Upper lobe of left lung (tissue), 6 donors: ENCODE data around the gene ALOX12. TPM values are rescaled to one million over a fixed set of nuclear protein-coding genes. Genes with fewer than 3 reads are reported as not detected.

ENCODE experiments used
- ATAC-seq, 2 donors: fragments of 200-7000 bp; cut with Tn5 transposase; one replicate each; pipeline ENCODE4 v1.9.1; 2022; ENCODE audit warnings: mild to moderate bottlenecking in 2 of 2, moderate library complexity in 2 of 2; ENCODE audit not compliant: low FRiP score in 2 of 2
- DNase-seq, 2 donors: peaks; one replicate each; pipeline ENCODE4 v3.0.0-alpha.2; 2019 to 2020
- H3K27ac ChIP-seq, 4 donors: fragments of 200-600 bp; sonication (generic); one replicate each; pipeline ENCODE4 v1.5.1; 2016 to 2019
- H3K27me3 ChIP-seq, 4 donors: fragments of 200-600 bp; sonication (generic); one replicate each; pipeline ENCODE4 v1.5.1; 2017 to 2019
- H3K36me3 ChIP-seq, 4 donors: fragments of 200-600 bp; sonication (generic); one replicate each; pipeline ENCODE4 v1.5.1; 2016 to 2019
- H3K4me1 ChIP-seq, 4 donors: fragments of 200-600 bp; sonication (generic); one replicate each; pipeline ENCODE4 v1.5.1; 2018 to 2019
- H3K4me3 ChIP-seq, 4 donors: fragments of 200-600 bp; sonication (generic); one replicate each; pipeline ENCODE4 v1.5.1; 2017 to 2019; ENCODE audit warnings: mild to moderate bottlenecking in 2 of 4, moderate library complexity in 1 of 4
- H3K9me3 ChIP-seq, 4 donors: fragments of 200-600 bp; sonication (generic); one replicate each; pipeline ENCODE4 v1.5.1; 2018 to 2019
- EP300 ChIP-seq, 4 donors: sonication (generic); formaldehyde crosslinking; IDR thresholded peaks; one replicate each; pipeline ENCODE4 v1.5.1; 2017; ENCODE audit warnings: antibody characterized with exemption in 4 of 4, control low read depth in 2 of 4
- POLR2A ChIP-seq, 4 donors: fragments of 450-650 bp; IDR thresholded peaks; one replicate each; pipeline ENCODE4 v1.5.1; 2016 to 2017; ENCODE audit warnings: antibody characterized with exemption in 4 of 4, mild to moderate bottlenecking in 2 of 4
- POLR2AphosphoS5 ChIP-seq, 2 donors: sonication (generic); formaldehyde crosslinking; IDR thresholded peaks; one replicate each; pipeline ENCODE4 v1.5.1; 2017; ENCODE audit warnings: antibody characterized with exemption in 2 of 2
- WGBS, 2 donors: methylation state at CpG; one replicate each; pipeline ENCODE4 v1.1.5; 2017 to 2018; 5-methylcytosine and 5-hydroxymethylcytosine counted together
- total RNA-seq, 6 donors: library from RNA; depleted of rRNA in 4 of 6; stranded (reverse); fragments of >200 nt in 4 of 6; gene quantifications; one replicate each; pipeline versions ENCODE4 v1.1.0 to v1.2.1, GENCODE V29; 2016 to 2021
- TF ChIP-seq, protein P1 (sequence below), 6 experiments: fragments of 450-650 bp in 4 of 6; fragments of 200-600 bp in 2 of 6; sonication (generic) in 2 of 6; IDR thresholded peaks; one replicate each; pipeline ENCODE4 v1.5.1; 2016 to 2019; ENCODE audit warnings: antibody characterized with exemption in 6 of 6
- donor health status: DM: no; HTN: no; CAD: no; lungs with moderate emphysema.
- donor health status: DM: no; HTN: yes; CAD: no; lungs with severe emphysema.

Gene ALOX12
- total RNA-seq, 6 donors from 2014 or later, result 0.26 to 3.1 (median 0.46) TPM

DNA sequence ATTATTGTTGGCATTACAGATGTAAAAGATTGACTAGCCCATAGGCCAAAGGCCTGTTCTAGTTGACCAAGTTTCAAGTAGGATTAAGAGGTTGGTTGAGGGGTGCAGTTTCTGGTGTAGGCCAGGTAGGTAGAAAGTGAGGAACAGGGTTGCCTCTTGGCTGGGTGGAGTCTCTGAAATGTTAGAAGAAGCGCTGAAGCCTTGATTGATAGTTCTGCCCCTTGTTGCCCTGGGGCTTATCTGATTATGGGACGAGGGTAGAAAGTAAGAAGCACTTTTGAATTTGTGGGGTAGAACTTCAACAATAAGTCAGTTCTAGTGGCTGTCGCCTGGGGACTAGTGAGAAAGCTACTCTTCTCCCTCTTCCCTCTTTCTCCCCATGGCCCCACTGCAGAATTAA, 33.2 kb downstream of the ALOX12 start:
- ATAC-seq, result no peak
- Histone ChIP-seq H3K4me3 (no peak overlapping the region), H3K27me3 (no peaks in the 10 kb centered on the region), H3K27ac (peak overlapping the region; percentile 63 to 83 (median 72)), H3K36me3 (peaks cover 0 to 25% (median 0%) of the 10 kb centered on the region in 4 donors), H3K9me3 (no peaks in the 10 kb centered on the region), H3K4me1 (peaks cover 18 to 42% (median 27%) of the 10 kb centered on the region in 4 donors)
- no peak for TF ChIP-seq EP300 (IDR thresholded peaks at IDR 0.05)
- TF ChIP-seq, protein P1, sequence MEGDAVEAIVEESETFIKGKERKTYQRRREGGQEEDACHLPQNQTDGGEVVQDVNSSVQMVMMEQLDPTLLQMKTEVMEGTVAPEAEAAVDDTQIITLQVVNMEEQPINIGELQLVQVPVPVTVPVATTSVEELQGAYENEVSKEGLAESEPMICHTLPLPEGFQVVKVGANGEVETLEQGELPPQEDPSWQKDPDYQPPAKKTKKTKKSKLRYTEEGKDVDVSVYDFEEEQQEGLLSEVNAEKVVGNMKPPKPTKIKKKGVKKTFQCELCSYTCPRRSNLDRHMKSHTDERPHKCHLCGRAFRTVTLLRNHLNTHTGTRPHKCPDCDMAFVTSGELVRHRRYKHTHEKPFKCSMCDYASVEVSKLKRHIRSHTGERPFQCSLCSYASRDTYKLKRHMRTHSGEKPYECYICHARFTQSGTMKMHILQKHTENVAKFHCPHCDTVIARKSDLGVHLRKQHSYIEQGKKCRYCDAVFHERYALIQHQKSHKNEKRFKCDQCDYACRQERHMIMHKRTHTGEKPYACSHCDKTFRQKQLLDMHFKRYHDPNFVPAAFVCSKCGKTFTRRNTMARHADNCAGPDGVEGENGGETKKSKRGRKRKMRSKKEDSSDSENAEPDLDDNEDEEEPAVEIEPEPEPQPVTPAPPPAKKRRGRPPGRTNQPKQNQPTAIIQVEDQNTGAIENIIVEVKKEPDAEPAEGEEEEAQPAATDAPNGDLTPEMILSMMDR (IDR thresholded peaks at IDR 0.05), result no peak
- DNase-seq, result no peak
- WGBS, 2 donors, result 80 to 85% methylated on average over 3 of the region's 3 CpGs

DNA sequence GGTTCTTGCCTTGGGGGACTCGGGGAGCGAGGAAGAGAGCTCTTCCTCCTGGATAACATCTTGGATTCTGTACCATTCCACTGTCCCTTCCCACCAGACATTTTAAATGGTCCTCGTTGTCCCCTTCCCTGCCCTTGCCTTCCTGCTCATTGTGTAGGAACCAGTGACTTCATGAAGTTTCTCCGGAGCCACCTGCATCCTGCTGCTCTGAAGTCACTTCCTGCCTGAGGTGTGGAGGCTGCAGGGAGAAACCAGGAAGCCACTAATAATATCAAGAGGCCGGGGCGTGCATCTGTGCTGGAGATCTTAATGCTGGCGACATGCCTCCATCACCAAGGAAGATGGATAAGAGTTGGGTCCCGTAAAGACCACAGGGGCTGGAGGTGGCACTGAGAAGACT, 33.8 kb downstream of the ALOX12 start:
- H3K4me1 ChIP-seq, result peaks cover 22 to 42% (median 27%) of the 10 kb centered on the region in 4 donors
- peak overlapping the region; percentile 63 to 83 (median 72) for H3K27ac ChIP-seq
- 40 to 60% methylated on average over 8 of the region's 8 CpGs for WGBS, 2 donors
- H3K9me3 ChIP-seq, result no peaks in the 10 kb centered on the region
- no peak for ATAC-seq
- no peak overlapping the region for H3K4me3 ChIP-seq
- peaks cover 0 to 19% (median 0%) of the 10 kb centered on the region in 4 donors for H3K36me3 ChIP-seq
- peak in 1 of 2 donors; percentile 59 for DNase-seq
- H3K27me3 ChIP-seq, result no peaks in the 10 kb centered on the region
- TF ChIP-seq EP300 (IDR thresholded peaks at IDR 0.05) (peak in 3 of 4 donors; percentile 42 to 74 (median 68)), POLR2A (IDR thresholded peaks at IDR 0.05) (peak in 1 of 4 donors; percentile 19), POLR2AphosphoS5 (IDR thresholded peaks at IDR 0.05) (peak; percentile 77)
- TF ChIP-seq, protein P1 (IDR thresholded peaks at IDR 0.05), result no peak

DNA sequence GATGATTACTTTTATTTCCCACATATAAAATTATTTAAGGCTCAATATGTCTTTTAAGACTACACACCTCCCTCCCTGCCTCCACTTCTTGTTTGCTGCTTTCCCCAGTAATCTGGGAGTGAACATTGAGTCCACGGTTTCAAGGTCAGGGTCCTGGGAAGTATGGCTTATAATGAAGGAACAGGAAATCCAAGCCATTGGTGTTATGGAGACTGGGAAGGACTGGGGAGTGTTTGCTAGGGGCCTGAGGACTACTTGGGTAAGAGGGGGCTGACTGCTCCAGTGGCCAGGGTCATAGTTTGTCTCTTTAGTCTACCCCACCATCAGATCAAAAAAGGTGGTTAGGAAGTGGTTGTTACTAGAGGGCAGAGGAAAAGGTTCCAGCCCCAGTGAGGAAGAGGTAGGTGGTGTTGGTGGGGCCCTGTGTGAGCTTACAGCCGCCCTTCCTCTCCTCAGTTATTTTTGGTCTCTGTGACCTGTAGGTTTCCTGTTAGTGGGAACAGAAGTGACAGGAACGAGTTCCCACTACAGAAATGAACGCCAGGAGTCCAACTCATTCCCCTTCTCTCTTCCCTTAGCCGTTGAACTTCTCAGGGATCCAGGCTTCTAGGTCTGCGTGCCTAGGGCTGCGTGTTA, 39.2 kb downstream of the ALOX12 start:
- Histone ChIP-seq H3K4me3 (peak overlapping the region in 3 of 4 donors; percentile 63 to 88 (median 65)), H3K27ac (peak overlapping the region; percentile 84 to 92 (median 88)), H3K36me3 (no peaks in the 10 kb centered on the region), H3K27me3 (no peaks in the 10 kb centered on the region), H3K4me1 (peaks cover 22 to 41% (median 24%) of the 10 kb centered on the region in 4 donors), H3K9me3 (no peaks in the 10 kb centered on the region)
- ATAC-seq (peak; percentile 20 to 28), DNase-seq (no peak)
- WGBS, 2 donors, result 7 to 13% methylated on average over 7 of the region's 7 CpGs
- TF ChIP-seq POLR2AphosphoS5 (IDR thresholded peaks at IDR 0.05), result no peak
- TF ChIP-seq, protein P1 (IDR thresholded peaks at IDR 0.05), result peak in 2 of 6 experiments; percentile 7 to 12

DNA sequence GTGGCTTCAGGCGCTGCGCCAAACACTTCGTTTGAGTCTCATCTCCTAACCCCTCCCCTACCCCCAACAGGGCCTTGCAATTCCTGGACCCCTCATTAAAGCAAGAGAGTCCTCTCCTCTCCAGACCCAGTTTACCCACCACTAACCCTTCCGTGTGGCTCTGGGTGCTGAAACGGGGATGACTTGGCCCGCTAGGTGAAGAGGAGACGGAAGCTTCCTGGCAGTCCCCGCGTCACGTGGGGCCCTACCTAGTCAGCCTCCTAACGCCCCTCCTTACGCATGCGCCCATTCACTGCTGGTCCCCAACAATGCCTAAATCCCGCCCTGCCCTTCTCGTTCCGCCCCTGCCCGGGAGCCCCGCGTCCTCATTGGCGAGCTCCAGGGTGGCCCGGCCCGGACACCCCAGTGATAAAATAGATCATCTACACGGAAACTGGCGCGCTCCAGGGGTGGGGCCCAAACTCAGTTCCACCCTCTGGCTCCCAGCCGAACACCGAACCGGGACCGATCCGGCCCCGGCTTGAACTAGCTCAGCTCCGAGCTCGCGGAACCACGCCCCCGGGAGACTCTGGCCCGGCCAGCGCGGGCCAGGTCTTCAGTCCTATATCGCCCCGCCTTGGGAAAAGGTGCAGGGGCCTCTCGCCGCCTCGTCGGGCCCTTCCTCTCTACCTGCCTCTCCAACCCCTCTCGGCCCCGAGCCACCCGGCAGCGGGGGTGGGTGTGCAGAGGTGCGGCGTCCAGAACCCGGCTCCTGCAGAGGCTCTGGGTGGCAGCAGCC, 39.9 kb downstream of the ALOX12 start, which contains the start of gene SLC16A13:
TSS of gene SLC16A13 (plus strand) at position 425 of the 778 bp plus-strand sequence. CDS start 368 bp downstream, outside the sequence.
- Histone ChIP-seq H3K27ac (peak within 1 kb of the TSS; percentile 84 to 92 (median 88)), H3K36me3 (no peaks in the 10 kb centered on the region), H3K4me1 (peaks cover 20 to 38% (median 22%) of the 10 kb centered on the region in 4 donors), H3K4me3 (peak within 1 kb of the TSS; percentile 59 to 88 (median 64)), H3K9me3 (no peaks in the 10 kb centered on the region), H3K27me3 (no peaks in the 10 kb centered on the region)
- TF ChIP-seq POLR2AphosphoS5 (IDR thresholded peaks at IDR 0.05), result peak; percentile 86 to 90
- TF ChIP-seq, protein P1 (IDR thresholded peaks at IDR 0.05), result peak in 2 of 6 experiments; percentile 8 to 9
- TF ChIP-seq POLR2A (IDR thresholded peaks at IDR 0.05), result peak in 3 of 4 donors; percentile 40 to 87 (median 69)
- peak in 1 of 4 donors; percentile 40 for TF ChIP-seq EP300 (IDR thresholded peaks at IDR 0.05)
- 0 to 1% methylated on average over 14 to 24 of the region's 52 CpGs for WGBS, 2 donors
- ATAC-seq, result peak; percentile 97 to 98
- peak; percentile 95 to 100 for DNase-seq
